ENCODE data around the gene CBX4.

The CBX4 gene

DNA sequence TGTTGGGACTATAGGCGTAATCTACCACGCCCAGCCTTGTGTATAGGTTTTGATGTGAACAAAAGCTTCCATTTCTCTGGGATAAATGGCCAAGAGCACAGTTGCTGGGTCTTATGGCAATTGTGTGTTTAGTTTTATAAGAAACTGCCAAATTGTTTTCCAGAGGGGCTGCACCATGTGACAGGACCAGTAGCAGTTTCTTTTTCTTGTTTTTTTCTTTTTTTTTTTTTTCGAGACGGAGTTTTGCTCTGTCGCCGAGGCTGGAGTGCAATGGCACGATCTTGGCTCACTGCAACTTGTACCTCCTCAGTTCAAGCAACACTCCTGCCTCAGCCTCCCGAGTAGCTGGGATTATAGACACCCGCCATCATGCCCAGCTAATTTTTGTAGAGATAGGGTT, 34.3 kb upstream of the CBX4 start (continued):
- TF ChIP-seq, protein P1, sequence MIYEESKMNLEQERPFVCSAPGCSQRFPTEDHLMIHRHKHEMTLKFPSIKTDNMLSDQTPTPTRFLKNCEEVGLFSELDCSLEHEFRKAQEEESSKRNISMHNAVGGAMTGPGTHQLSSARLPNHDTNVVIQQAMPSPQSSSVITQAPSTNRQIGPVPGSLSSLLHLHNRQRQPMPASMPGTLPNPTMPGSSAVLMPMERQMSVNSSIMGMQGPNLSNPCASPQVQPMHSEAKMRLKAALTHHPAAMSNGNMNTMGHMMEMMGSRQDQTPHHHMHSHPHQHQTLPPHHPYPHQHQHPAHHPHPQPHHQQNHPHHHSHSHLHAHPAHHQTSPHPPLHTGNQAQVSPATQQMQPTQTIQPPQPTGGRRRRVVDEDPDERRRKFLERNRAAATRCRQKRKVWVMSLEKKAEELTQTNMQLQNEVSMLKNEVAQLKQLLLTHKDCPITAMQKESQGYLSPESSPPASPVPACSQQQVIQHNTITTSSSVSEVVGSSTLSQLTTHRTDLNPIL (CRISPR knock-in tag; IDR thresholded peaks at IDR 0.05; ENCODE audit: low read depth): no peak
- TF ChIP-seq OSR1 (CRISPR knock-in tag; IDR thresholded peaks at IDR 0.05) (no peak), ZFP30 (CRISPR knock-in tag; IDR thresholded peaks at IDR 0.05) (no peak), ZNF8 (CRISPR knock-in tag; IDR thresholded peaks at IDR 0.05) (no peak)

- TF ChIP-seq ZC3H10 (CRISPR knock-in tag; IDR thresholded peaks at IDR 0.05) (no peak), ARNTL (CRISPR knock-in tag; IDR thresholded peaks at IDR 0.05; ENCODE audit: borderline replicate concordance, low read depth) (no peak)
- no peak for ATAC-seq
Observed at GRCh38 chr17:79872762-79873161, 33.5 kb upstream of the CBX4 start.

DNA sequence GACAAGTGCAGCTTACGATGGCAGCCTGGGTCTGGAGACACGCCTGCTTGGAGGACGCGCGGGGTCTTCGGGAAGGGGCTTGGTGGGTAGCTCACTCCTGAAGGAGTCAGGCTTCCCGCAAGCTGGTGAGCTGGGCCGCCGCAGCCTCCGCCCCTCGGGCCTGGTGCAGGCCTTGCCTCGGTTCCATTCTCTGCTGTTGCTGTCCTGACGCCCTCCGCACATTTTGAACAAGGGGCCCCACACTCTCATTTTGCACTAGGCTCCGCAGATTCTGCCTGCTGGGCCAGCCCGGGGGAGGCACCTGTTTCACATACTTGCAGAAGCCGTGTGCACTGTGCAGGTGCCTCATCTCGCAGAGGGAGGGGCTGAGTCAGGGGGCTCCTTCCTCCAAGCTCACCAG, 31.9 kb upstream of the CBX4 start:
- ATAC-seq: no peak
- TF ChIP-seq CSDC2 (CRISPR knock-in tag; IDR thresholded peaks at IDR 0.05) (no peak), RARB (CRISPR knock-in tag; IDR thresholded peaks at IDR 0.05) (no peak), PPARA (CRISPR knock-in tag; IDR thresholded peaks at IDR 0.05; ENCODE audit: borderline replicate concordance) (no peak)

DNA sequence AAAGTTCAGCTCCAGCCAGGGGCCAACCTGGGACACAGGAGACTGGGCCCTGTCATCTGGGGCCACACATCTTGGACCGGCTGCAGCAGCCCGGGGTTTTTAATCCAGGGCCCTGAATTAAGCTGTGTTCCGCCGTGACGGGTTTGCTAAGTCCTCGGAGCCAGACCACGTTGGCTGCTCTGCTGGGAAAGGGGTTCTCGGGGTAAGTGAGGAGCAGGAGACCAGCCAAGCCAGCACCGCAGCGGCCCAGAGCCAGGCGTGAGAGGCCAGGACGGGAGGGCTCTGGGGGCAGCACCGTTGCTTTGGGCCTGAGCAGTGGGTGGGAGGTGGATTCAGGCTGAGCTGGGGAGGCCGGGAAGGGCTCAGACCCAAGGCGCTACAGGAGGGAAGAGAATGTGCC, 31.3 kb upstream of the CBX4 start:
- no peak for TF ChIP-seq RARB (CRISPR knock-in tag; IDR thresholded peaks at IDR 0.05)
- no peak for TF ChIP-seq ZNF565 (CRISPR knock-in tag; conservative IDR thresholded peaks at IDR 0.05; ENCODE audit: low read depth)
- no peak for TF ChIP-seq PATZ1 (CRISPR knock-in tag; IDR thresholded peaks at IDR 0.05; ENCODE audit: borderline replicate concordance)
- no peak for TF ChIP-seq ISL1 (CRISPR knock-in tag; IDR thresholded peaks at IDR 0.05)

DNA sequence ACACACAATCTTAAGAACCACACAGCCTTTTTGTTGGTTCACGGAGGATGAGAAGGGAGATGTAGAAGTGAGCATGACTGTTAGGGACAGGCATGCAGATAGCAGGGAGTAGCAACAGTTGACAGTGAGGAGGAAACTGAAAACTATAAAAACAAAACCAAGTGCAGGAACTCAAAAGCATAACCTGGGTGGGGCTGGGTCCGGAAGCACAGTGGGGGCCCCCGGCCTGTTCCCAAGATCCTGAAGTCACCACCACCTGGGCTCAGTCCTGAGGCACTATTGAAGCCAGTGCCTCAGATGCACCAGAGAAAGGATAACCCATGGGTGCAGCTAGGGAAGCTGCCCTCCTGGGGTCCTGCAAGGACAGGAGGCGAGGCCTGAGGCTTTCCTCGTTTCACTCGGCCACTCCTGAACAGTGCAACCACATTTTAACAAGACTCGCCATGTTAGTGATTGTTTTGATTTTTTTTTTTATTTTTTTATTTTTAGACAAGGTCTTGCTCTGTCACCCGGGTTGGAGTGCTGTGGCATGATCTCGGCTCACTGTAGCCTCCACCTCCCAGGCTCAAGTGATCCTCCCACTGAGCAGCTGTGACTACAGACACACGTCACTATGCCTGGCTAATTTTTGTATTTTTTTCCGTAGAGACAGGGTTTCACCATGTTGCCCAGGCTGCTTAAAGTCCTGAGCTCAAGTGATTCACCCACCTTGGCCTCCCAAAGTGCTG, 27.7 kb upstream of the CBX4 start:
- TF ChIP-seq OSR1 (CRISPR knock-in tag; IDR thresholded peaks at IDR 0.05) (no peak), TCF4 (CRISPR knock-in tag; IDR thresholded peaks at IDR 0.05; ENCODE audit: borderline replicate concordance) (no peak), GLIS3 (CRISPR knock-in tag; IDR thresholded peaks at IDR 0.05) (no peak), ARNTL (CRISPR knock-in tag; IDR thresholded peaks at IDR 0.05; ENCODE audit: borderline replicate concordance, low read depth) (no peak), SNAI2 (CRISPR knock-in tag; IDR thresholded peaks at IDR 0.05) (no peak), PPARA (CRISPR knock-in tag; IDR thresholded peaks at IDR 0.05; ENCODE audit: borderline replicate concordance) (no peak), ZNF8 (CRISPR knock-in tag; IDR thresholded peaks at IDR 0.05) (no peak), RARB (CRISPR knock-in tag; IDR thresholded peaks at IDR 0.05) (no peak), ZNF565 (CRISPR knock-in tag; conservative IDR thresholded peaks at IDR 0.05; ENCODE audit: low read depth) (no peak), ZFP3 (CRISPR knock-in tag; IDR thresholded peaks at IDR 0.05) (no peak), PATZ1 (CRISPR knock-in tag; IDR thresholded peaks at IDR 0.05; ENCODE audit: borderline replicate concordance) (no peak)
- TF ChIP-seq, protein P2, sequence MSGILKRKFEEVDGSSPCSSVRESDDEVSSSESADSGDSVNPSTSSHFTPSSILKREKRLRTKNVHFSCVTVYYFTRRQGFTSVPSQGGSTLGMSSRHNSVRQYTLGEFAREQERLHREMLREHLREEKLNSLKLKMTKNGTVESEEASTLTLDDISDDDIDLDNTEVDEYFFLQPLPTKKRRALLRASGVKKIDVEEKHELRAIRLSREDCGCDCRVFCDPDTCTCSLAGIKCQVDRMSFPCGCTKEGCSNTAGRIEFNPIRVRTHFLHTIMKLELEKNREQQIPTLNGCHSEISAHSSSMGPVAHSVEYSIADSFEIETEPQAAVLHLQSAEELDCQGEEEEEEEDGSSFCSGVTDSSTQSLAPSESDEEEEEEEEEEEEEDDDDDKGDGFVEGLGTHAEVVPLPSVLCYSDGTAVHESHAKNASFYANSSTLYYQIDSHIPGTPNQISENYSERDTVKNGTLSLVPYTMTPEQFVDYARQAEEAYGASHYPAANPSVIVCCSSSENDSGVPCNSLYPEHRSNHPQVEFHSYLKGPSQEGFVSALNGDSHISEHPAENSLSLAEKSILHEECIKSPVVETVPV (CRISPR knock-in tag; IDR thresholded peaks at IDR 0.05): no peak
- TF ChIP-seq, protein P1 (CRISPR knock-in tag; IDR thresholded peaks at IDR 0.05; ENCODE audit: low read depth): no peak

More for the DNA sequence above, 31.3 kb upstream of the CBX4 start:
- ATAC-seq: no peak

More for the DNA sequence above, 27.7 kb upstream of the CBX4 start:
- ATAC-seq: no peak

Data from SK-N-SH treated with all-trans-retinoic acid at 6 μM for 48 hours (cell line).